PFSK-1 (cell line): Measurements from ENCODE around the gene SORBS1.

Experiments
- FOXP2 ChIP-seq: optimal IDR thresholded peaks from 2 replicates; pipeline ENCODE3; 2011; ENCODE audit warnings: borderline replicate concordance, control low read depth, inconsistent platforms; ENCODE audit not compliant: insufficient read depth; ENCODE audit errors: extremely low read length, extremely low read depth
- POLR2AphosphoS5 ChIP-seq: IDR thresholded peaks from 2 replicates; pipeline ENCODE4 v1.6.1; 2012; ENCODE audit warnings: low read depth, mild to moderate bottlenecking, control low read depth, low read length, moderate library complexity
- REST ChIP-seq, 2 experiments: IDR thresholded peaks; 2 replicates each; pipeline versions ENCODE4 v1.6.1 to v1.8.0; 2011 to 2012; ENCODE audit warnings: low read depth in 2 of 2, low read length in 2 of 2, control low read depth in 1 of 2, inconsistent platforms in 1 of 2, mild to moderate bottlenecking in 1 of 2, moderate library complexity in 1 of 2; ENCODE audit not compliant: insufficient read depth in 1 of 2
- SIN3A ChIP-seq: IDR thresholded peaks from 2 replicates; pipeline ENCODE4 v1.6.1; 2012; ENCODE audit warnings: mild to moderate bottlenecking, low read length, moderate library complexity, borderline replicate concordance; ENCODE audit not compliant: insufficient read depth
- TAF1 ChIP-seq: IDR thresholded peaks from 2 replicates; pipeline ENCODE4 v1.6.1; 2012; ENCODE audit warnings: low read length, control low read depth, borderline replicate concordance; ENCODE audit not compliant: insufficient read depth

Gene SORBS1

GRCh38 chr10:95556994-95557767 is 4.0 kb downstream of the SORBS1 start:
- TF ChIP-seq FOXP2 (no peak), TAF1 (no peak), SIN3A (no peak), REST (IDR thresholded peaks at IDR 0.05; ENCODE audit: insufficient read depth in 1 of 2, low read depth in 2 of 2, low read length in 2 of 2) (no peak), POLR2AphosphoS5 (no peak)

GRCh38 chr10:95553674-95554073 is 7.5 kb downstream of the SORBS1 start:
- no peak for TF ChIP-seq POLR2AphosphoS5
- no peak for TF ChIP-seq SIN3A
- no peak for TF ChIP-seq REST (IDR thresholded peaks at IDR 0.05; ENCODE audit: insufficient read depth in 1 of 2, low read depth in 2 of 2, low read length in 2 of 2)
- no peak for TF ChIP-seq FOXP2
- TF ChIP-seq TAF1 = no peak

- TF ChIP-seq POLR2AphosphoS5 (no peak), SIN3A (no peak), TAF1 (no peak), REST (IDR thresholded peaks at IDR 0.05; ENCODE audit: insufficient read depth in 1 of 2, low read depth in 2 of 2, low read length in 2 of 2) (no peak), FOXP2 (no peak)
Observed at GRCh38 chr10:95552679-95553342, 8.4 kb downstream of the SORBS1 start.

- TF ChIP-seq FOXP2 = no peak
- no peak for TF ChIP-seq POLR2AphosphoS5
- TF ChIP-seq REST (IDR thresholded peaks at IDR 0.05; ENCODE audit: insufficient read depth in 1 of 2, low read depth in 2 of 2, low read length in 2 of 2) = no peak
- no peak for TF ChIP-seq TAF1
- TF ChIP-seq SIN3A = no peak
Observed at GRCh38 chr10:95550073-95550672, 11.0 kb downstream of the SORBS1 start.
